ENCODE data around the gene NTM.

NTM gene

DNA sequence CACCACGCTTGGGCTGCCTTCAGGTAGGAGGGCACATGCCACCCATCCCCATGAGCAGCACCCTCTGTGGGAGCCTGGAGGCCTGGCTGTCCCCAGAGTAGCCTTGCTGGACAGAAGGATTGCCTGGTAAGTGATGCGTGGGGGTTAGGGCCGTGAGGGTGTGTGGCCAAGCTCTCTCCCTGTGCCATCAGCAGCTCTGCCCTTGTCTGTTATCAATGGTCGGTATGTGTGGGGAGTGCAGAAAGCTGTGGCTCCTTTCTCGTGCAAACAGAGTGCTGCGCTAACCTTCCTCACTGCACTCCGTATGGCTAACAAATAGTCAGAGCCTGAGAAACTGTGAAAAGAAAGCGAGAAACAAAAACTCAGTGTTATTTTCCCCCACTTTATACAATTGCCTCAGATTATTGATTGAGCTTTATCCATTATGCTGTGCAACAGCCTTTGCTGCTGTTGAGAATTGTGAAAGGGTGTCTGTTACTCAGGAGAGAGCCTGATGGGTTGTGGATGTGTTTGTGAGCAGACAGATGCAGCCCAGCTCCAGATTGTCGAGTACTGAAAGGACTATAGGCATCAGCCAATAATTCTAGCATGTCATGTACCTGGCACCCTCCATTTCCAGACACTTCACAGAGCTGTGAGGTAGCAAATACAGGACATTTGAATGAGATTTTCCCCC lies 432.2 kb downstream of the NTM start:
- no peak for DNase-seq

DNA sequence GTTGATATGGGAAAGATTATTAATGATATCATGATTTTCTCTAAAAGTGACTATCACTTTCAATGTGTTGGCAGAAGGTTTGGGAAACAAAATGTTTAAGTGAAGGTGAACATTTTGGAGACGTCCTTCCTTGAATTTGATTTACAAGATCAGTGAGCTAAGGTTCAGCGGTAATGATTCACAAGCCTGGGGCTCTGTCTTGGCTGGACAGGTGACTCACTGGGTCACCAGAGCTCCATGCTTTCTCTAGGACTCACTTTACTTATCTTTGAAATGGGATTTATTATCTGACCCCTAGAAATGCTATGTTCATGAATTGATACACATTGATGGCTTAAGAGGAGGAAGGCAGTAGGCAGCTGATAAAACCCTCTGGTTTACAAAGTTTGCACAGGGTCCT lies 437.5 kb downstream of the NTM start:
- no peak for DNase-seq

DNA sequence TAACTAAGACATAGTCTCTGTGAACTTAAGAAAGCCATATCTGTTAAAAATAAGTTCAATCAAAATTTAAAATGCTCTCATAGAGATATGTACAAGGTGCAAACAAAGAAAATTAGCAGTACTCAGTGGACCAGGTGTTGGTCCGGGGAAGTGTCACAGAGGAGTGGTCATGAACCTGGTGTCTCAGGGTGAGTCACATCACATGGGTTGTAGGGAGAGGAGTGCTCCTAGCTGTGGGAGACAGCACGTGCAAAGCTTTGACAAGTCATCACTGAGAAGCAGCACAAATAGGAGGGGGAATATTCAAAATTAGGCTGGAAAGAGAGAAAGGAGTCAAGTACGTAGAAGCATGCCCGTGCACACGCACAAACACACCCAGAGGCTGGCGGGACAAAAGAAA lies 438.1 kb downstream of the NTM start:
- DNase-seq, result no peak

DNA sequence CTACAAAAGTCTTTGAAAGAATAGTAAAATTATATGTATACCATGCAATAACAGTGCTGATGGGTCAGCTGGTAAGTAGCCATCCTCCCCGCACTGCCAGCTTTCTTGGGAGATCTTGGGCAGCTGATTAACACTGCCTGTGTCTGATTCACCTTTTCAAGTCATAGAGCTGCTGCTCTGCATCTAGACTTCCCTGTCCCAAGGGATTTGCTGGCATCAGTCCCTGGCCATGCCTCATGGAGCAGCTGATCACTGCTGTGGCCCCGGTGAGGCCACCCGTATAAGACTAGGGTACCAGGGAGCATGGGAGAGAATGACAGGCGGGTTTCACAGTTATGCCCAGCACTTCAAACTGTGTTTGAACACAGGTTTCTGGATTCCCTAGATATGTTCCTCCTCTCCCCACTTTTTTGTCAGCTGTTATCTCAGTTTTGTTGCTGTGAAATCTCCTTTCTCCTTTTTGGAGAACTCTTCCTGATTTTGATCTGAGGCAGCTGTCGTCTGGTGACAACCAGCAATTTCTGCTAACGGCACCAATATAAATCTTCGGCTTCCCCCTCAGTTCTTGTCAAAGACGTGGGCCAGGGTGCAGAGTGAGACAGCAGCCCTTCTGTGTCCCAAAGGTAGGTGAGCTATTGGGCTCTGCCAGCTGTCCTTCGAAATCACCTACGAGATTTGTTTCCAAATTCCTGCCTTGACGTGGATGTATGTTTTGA lies 438.9 kb downstream of the NTM start:
- DNase-seq, result no peak

DNA sequence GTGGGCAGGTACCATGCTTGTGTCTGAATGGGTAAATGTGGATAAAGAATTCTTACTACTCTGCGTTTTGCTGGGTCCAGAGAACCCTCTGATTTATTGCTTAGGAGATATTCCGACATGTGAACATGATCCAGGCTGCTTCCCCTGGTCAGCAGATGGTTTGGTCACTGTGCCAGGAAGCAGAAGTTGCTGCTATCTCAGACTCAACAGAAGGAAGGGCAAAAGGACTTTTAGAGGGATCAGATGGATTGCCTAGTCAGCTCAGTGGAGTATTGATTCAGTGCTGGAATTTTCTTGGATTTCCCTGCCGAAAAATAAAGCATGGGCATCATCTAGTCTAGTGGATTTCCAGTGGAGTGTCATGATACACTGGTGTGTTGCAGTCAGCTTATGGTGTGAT lies 440.1 kb downstream of the NTM start:
- DNase-seq, result peak in 1 of 2 donors; percentile 13

DNA sequence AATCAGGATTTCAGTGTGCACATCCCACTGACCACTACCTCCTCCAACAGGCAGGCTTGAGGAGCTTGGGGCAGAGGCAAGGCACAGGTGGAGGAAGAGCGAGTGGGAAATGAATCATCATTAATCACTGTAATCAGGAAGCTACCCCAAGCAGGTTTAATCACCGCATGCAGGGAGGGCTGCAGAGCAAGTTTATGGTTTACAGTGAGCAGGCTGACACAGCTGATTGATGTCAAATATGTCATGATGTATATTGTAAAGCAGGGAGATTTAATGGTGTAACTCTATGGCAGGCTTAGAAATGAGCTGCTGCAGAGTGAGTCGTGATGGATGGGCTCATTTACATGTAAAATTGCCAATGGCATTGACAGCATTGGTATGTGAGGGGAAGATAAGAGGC lies 441.0 kb downstream of the NTM start:
- DNase-seq, result no peak

DNA sequence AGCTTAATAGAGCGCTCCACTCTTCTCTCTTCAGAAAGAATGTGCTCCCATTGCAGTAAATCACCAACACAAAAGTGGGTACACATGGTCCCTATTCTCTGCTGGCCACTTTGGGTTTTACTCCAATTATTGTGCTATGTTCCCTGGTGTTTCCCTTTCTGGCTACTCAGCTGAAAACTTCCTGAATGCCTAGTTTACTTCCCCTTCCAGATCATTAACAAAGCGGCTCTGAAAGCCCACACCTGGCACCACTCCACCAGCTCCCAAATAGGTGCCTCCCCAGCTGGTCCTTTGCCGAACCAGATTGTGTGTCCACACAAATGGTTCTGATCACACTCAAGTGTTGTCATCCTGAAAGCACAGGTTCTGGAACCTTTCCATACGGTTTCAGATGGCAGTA lies 443.7 kb downstream of the NTM start:
- no peak for DNase-seq

DNA sequence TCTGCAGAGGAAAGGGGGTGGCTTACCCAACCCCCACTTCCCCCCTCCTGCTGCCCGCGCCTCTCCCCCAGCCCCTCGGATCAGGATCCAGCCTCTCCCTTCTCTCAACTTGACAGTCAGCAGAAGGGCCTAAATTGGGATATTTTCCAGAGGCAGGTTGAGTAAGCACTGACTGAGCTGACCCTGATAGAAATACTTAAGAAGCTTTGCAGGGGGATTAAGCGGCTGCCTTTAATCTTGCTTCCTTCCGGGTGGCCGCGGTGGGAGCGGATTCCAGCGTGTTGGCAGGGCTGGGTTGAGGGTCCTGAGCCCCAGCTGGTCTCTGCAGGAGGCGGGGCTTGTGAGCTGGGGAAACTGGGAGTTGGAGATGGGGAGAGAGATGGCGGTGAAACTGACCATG lies 445.2 kb downstream of the NTM start:
- no peak for DNase-seq

DNA sequence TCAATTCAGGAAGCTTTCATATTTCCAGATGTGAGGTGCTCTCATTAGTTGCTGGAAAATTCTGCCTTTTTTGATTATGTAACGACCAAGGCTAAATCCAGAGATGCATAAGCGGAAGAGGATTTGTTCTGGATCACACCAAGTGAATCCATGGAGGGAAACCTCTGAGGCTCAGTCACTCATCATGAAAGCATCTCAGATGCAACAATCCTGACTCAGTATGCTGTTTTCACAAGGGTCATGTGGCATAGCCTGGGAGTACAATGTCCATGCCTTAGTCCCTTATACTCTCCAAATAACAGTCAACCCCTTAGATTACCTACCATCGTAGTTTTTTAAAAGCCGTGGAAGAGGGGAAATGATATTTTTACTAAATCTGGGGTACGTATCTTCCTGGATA lies 445.6 kb downstream of the NTM start:
- no peak for DNase-seq

DNA sequence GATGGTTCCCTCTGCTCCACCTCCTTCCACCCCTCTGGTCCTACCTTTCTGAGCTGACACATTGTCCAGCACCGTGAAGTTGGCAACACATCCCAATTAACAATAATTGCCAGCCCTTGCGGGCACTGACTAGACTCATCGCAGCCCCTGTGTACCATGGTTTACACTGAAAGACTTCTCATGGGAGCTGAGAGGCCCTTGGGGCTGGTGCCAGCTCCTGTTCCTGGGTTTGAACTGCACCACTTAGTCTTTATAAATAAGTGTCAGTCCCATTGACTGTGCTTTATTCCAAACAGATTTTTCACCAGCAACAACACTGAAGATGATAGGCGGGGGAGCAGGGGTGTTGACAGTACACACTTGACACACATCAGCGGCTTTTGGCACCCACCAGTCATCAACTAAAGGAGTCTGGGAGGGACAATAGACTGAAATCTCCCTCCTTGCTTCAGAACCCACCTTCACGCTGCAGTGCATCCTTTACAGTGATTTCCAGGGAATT lies 447.3 kb downstream of the NTM start:
- no peak for DNase-seq

DNA sequence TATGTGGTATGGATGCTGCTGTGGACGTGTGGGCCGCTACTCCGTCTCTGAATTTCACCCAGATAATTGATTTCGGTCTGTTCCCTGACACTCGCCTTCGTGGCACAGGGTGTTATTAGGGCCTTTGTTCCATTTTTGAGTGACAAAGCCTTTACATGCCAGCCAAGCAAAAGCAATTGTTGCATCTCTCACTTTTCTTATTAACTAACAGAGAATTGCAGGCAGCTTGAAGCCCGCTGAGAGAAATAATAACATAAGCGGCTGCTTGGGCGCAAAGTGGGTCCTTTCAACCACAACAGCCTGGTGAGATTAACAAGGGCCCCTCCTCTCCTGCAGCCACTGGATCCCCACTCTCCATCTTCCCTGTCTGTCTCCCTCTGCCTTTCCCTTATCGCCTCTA lies 449.4 kb downstream of the NTM start:
- DNase-seq, result no peak

DNA sequence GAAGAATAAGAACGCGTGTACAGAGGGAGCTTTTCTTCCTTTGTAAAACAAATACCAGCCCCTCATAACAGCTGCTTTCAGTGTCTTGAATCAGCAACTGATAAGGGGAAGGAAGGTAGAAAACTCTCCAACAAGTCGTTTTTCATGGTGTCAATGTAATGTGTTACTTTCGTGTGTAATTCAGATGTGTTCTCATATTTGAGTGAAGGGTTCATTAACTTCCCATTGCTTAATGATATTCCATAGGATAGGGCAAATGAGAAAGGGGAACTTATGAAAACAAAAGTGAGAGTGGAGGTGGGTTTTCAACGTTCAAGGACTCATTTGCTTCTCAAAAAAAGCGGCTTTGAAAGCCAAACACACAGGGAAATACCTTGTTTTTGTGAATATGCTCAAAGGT lies 452.1 kb downstream of the NTM start:
- no peak for DNase-seq

DNA sequence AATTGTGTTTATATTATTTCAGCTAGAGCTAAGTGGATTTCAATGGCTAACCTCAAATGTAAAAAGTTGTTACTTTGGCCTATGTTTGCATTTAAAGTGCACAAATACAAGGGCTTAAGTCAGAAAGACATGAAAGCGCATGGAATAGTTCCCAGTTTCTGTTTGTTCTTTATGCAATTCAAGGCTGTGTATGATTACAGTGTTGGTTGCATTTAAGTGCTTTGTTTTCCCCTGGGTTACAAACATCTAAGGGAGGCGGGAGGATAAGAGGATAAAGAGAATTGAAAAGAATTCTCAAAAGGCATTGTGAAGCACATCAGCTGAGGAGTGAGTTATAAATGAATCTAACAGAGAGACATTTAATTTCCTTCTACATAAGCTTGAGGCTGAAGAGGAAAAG lies 453.4 kb downstream of the NTM start:
- DNase-seq, result no peak

DNA sequence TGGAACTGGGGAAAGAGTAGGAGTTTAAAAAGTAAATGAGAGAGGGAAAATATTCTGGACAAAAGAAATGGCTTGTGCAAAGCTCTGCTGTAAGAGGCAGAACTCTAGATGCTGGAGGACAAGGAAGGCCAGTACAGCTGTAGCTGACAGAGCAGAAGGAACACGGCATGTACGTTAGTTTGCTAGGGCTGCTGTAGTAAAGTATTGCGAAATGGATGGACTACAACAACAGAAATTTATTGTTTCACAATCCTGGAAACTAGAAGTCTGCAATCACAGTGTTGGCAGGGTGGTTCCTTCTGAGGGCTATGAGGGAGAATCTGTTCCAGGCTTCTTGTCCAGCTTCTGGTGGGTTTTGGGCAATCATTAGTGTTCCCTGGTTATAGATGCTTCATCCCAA lies 454.4 kb downstream of the NTM start:
- DNase-seq, result peak; percentile 70 to 89

DNA sequence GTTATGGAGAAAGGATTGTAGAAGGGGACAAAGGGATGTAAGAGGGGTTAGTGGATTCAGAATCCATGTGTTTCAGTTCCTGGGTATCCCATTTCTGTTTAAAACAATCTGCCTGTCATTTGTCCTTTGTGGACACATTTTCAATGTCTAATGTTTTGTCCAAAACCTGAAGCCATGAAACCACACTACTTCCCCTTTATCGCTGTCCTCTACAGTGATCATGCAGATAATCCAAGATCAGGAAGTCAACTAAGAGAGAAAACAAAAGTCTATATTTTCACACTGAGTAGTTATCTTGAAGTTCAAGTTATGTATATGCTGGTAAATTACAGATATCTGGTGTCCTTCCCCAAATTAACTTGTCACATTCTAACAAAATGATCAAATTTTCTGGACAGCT lies 457.0 kb downstream of the NTM start:
- DNase-seq, result peak; percentile 35 to 37

DNA sequence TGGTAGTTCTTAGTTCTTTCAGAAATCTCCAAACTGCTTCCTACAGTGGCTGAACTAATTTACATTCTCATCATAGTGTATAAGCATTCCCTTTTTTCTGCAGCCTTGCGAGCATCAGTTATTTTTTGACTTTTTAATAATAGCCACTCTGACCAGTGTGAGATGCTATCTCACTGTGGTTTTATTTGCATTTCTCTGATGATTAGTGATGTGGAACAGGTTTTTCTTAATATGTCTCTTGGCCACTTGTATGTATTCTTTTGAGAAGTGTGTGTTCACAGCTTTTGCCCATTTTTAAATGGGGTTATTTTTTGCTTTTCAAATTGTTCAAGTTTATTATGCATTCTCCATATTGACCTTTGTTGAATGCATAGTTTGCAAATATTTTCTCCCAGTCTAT lies 459.3 kb downstream of the NTM start:
- DNase-seq, result no peak

DNA sequence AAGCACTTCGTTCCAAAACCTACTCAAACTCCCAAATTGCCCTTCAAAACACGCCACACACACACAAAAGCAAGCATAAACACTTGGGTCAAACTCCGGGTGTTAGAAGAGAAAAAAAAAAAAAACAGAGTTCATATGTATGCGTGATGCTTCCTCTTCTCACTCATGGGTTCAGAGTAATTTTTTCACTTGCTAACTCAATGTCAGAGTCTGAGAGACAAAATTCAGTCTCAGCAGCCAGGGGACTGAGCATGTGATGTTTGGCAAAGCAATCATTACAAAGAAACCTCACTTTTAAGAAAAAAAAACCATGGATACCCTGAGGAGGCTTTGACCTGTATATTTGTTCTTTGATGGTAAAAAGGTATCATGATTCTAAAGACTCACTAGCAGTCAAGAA lies 461.7 kb downstream of the NTM start:
- DNase-seq, result no peak

DNA sequence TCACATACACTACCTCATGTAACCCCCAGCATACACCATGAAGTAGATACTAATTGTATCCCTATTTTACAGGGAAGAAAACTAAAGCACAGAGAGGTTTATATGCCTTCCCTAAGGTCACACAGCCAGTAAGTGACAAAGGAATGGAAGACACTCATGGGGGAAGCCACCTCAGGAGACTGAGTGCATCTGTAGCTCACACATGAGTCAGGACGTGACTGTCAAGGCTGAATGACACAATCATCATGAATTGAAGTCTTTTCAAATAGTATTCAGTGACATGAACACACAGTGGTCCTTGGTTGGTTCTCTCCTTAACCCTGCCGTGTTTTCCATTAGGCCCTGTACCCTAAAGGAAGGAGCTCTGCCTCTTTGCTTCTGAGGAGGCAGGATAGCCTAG lies 463.0 kb downstream of the NTM start:
- no peak for DNase-seq

DNA sequence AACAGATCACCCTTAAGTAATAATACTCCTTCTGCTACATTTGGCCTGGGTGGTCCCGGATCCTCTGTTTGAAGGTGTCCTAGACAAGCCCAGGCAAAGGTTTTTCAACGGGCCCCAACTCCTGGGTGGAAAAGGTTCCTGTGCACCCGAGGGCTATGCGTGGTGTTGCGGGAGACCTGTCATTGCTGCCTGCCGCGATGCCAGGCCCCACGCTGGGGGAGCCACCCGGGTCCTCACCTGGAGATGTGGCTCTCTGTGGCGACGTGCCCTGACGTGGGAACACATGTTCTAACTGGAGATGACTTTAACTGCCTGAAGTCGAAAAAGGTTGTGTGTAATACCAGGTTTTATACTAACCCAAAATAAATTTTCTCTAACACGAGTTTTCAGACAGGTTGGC lies 467.1 kb downstream of the NTM start:
- DNase-seq, result no peak

DNA sequence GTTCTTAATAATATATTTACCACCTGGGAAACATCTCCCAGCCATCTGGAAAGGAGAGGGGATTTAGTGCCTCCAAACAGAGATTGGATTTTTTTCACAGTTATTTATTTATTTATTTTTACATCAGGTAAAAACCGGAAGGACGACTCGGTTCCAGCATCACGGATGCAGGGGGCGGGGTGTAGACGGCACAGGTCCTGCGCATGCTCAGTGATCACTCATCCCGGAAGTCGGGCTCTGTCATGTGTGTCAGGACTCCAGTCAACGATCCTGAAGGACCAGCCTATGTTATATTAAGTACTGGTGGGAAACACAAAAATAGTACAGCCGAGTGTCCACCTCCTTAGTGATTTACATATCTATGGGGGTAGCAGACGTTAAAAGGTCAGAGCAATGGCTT lies 467.6 kb downstream of the NTM start:
- DNase-seq, result no peak

DNA sequence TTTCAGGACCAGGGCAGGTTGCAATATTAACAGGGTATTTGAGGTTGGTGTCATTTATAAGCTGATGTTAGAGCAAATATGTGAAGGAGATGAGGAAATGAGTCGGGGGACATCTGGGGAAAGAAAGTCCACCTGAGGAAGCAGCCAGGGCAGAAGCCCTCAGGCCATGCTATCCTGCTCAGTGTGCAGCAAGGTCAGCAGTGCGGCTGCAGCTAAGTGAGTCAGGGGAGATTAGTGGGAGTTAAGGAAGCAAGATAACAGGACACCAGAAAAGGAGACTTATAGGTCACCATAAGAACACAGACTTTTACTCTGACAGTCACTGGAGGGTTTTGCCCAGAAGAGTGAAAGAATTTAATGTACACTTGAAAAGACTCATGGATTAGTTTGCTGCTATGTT lies 468.9 kb downstream of the NTM start:
- no peak for DNase-seq

DNA sequence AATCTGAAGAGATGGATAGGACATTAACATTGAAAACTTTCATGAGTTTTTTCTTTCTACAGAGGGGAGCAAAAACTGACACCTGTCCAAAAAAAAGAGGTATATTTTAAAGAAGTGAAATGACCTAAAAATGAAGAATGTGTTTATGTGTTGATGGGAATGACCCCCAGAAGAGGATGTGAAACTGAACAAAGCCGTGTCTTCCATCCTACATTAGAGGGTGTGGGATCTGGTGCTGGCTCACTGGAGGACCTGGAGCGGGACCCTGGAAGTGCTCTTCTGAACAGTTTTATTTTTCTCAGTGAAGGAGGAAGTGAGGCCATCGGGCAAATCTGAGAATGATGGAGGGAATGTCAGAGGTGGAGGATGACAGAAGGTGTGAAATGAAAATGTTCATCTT lies 470.1 kb downstream of the NTM start:
- no peak for DNase-seq

DNA sequence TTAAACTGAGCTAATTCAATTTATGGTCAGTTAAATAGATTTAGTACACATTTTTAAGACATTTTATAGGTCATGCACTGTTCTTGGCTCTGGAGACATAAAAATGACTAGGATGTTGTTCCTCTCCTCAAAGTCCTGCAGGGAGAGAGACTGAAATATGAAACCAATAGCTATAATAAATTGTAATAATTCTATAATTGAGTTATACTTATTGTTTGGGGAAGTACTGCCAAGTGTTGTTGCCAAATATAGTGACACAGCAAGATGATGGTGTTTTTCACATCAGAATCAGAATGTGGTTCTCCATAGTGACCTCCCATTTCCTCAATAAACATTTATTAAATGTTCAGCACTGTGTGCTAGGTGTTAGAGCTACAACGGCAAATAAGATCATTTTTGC lies 470.6 kb downstream of the NTM start:
- peak; percentile 48 to 53 for DNase-seq

DNA sequence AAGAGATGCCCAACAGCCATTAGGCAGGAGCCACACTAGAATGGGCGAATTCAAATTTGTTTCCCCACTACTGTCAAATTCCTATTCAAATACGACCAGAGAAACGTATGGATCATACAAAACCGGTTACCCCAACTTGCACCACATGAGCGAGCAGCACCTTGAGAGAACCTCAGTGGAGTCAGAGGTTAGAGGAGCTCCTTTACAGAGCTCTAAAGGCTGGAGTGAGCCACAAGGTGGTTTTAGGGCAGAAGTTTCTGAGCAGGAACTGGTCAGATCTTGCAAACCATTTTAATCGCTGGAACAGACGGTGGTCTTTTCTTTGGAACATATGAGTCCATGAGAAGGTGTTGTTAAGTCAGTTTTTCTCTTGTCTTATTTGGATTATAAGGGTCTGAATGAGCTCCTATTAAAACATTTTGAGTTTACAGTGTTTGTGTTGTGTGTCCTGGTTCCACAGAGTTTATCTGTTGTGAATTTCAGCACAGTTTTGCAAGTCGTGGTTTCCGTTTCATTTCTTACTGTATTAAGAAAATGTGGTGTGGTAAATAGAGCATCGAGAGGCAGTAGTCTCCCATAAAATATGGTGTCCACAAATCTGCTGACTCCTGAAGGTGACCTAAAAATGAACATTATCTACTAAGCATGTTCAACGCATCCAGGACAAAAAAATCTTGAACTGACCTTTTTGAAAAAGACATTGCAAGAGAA lies 471.7 kb downstream of the NTM start:
- DNase-seq, result no peak

Measured in inflammatory macrophage treated with lipopolysaccharide for 1 hour (primary cell).